ENCODE results near the gene IPMK.
A peak's percentile ranks its signal among the peaks of the same experiment; 100 is the strongest.

IPMK gene

DNA sequence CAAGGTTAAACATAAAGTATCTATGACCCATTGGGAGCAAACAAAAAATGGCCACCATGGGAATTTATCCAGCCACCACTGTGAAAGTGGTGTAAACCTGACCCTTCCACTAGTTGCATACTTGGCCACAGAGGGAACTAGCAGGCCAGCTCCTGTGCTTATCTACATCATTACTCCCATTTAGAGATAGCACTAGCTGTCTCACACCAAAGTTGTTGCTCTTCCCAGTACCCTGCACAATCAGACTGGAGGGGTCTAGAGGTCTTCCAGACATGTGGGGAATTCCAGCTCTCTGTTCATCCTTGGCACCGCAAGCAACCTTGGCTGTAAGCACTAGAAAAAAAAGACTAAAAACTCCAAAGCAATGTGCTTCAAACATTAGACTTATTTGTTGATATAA, 113.9 kb downstream of the IPMK start:
- no peaks in the 10 kb centered on the region for H3K27me3 ChIP-seq (replicated peaks; ENCODE audit: control insufficient read depth, insufficient read depth, low read length)
- H3K36me3 ChIP-seq (ENCODE audit: control insufficient read depth, insufficient read depth, low read length): no peaks in the 10 kb centered on the region
- no peak for DNase-seq (ENCODE audit: extremely low read depth, insufficient read length)
- no peak overlapping the region for H3K4me3 ChIP-seq (replicated peaks; ENCODE audit: low read depth, low read length)
- TF ChIP-seq, protein P1, sequence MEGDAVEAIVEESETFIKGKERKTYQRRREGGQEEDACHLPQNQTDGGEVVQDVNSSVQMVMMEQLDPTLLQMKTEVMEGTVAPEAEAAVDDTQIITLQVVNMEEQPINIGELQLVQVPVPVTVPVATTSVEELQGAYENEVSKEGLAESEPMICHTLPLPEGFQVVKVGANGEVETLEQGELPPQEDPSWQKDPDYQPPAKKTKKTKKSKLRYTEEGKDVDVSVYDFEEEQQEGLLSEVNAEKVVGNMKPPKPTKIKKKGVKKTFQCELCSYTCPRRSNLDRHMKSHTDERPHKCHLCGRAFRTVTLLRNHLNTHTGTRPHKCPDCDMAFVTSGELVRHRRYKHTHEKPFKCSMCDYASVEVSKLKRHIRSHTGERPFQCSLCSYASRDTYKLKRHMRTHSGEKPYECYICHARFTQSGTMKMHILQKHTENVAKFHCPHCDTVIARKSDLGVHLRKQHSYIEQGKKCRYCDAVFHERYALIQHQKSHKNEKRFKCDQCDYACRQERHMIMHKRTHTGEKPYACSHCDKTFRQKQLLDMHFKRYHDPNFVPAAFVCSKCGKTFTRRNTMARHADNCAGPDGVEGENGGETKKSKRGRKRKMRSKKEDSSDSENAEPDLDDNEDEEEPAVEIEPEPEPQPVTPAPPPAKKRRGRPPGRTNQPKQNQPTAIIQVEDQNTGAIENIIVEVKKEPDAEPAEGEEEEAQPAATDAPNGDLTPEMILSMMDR (IDR thresholded peaks at IDR 0.05; ENCODE audit: insufficient read depth, low read length, poor library complexity, severe bottlenecking): no peak

GRCh38 chr10:58152673-58153263, 114.9 kb downstream of the IPMK start:
- TF ChIP-seq, protein P1 (IDR thresholded peaks at IDR 0.05; ENCODE audit: insufficient read depth, low read length, poor library complexity, severe bottlenecking): peak; percentile 61
- no peaks in the 10 kb centered on the region for H3K36me3 ChIP-seq (ENCODE audit: control insufficient read depth, insufficient read depth, low read length)
- no peak overlapping the region for H3K4me3 ChIP-seq (replicated peaks; ENCODE audit: low read depth, low read length)
- no peak for DNase-seq (ENCODE audit: extremely low read depth, insufficient read length)
- H3K27me3 ChIP-seq (replicated peaks; ENCODE audit: control insufficient read depth, insufficient read depth, low read length): no peaks in the 10 kb centered on the region

DNA sequence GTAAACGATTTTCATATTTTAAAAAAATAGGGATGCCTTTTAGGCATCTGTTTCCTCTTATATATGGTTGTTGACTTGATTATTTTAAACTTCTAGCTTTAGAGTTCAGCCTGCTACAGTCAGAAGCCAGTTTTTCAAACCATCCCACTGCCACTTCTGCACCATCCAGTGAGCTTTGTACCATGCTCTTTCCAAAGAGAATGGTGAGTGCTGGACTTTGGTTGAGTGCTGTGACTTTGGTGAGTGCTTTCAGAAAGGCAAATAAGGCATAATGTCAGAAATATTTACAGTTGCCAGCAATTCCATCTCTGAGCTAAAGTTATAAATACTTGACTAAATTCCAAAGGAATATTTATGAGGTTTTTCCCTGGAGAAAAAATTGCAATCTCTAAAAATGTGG, 117.4 kb downstream of the IPMK start:
- TF ChIP-seq, protein P1 (IDR thresholded peaks at IDR 0.05; ENCODE audit: insufficient read depth, low read length, poor library complexity, severe bottlenecking): no peak
- DNase-seq (ENCODE audit: extremely low read depth, insufficient read length): no peak
- no peaks in the 10 kb centered on the region for H3K27me3 ChIP-seq (replicated peaks; ENCODE audit: control insufficient read depth, insufficient read depth, low read length)

GRCh38 chr10:58143944-58144343, 123.8 kb downstream of the IPMK start:
- no peak for DNase-seq (ENCODE audit: extremely low read depth, insufficient read length)
- TF ChIP-seq, protein P1 (IDR thresholded peaks at IDR 0.05; ENCODE audit: insufficient read depth, low read length, poor library complexity, severe bottlenecking): no peak
- Histone ChIP-seq H3K27me3 (replicated peaks; ENCODE audit: control insufficient read depth, insufficient read depth, low read length) (no peaks in the 10 kb centered on the region), H3K36me3 (ENCODE audit: control insufficient read depth, insufficient read depth, low read length) (no peaks in the 10 kb centered on the region), H3K4me3 (replicated peaks; ENCODE audit: low read depth, low read length) (no peak overlapping the region)

More for the DNA sequence above, 117.4 kb downstream of the IPMK start:
- H3K4me3 ChIP-seq (replicated peaks; ENCODE audit: low read depth, low read length): no peak overlapping the region
- no peaks in the 10 kb centered on the region for H3K36me3 ChIP-seq (ENCODE audit: control insufficient read depth, insufficient read depth, low read length)
